Osteocyte (in vitro differentiated cells): Measurements from ENCODE around the gene ETF1. TPM values are rescaled to one million over a fixed set of nuclear protein-coding genes. Genes with fewer than 3 reads are reported as not detected.

Experiments
- DNase-seq: peaks from one replicate; pipeline ENCODE4 v3.0.0; 2021; ENCODE audit warnings: mixed read lengths; ENCODE audit not compliant: unreplicated experiment; ENCODE audit errors: extremely low spot score
- H3K27ac Mint-ChIP-seq: one replicate; pipeline ENCODE4 v1.8.0; 2021; ENCODE audit warnings: mild to moderate bottlenecking, mixed read lengths; ENCODE audit not compliant: unreplicated experiment
- H3K27me3 Mint-ChIP-seq: one replicate; pipeline ENCODE4 v1.8.0; 2021; ENCODE audit warnings: mixed read lengths; ENCODE audit not compliant: unreplicated experiment
- H3K36me3 Mint-ChIP-seq: one replicate; pipeline ENCODE4 v1.8.0; 2021; ENCODE audit warnings: mixed read lengths; ENCODE audit not compliant: unreplicated experiment
- H3K4me1 Mint-ChIP-seq: one replicate; pipeline ENCODE4 v1.8.0; 2021; ENCODE audit warnings: mixed read lengths; ENCODE audit not compliant: unreplicated experiment
- H3K4me3 Mint-ChIP-seq: one replicate; pipeline ENCODE4 v1.8.0; 2021; ENCODE audit warnings: mild to moderate bottlenecking, moderate library complexity, mixed read lengths; ENCODE audit not compliant: unreplicated experiment
- H3K9me3 Mint-ChIP-seq: one replicate; pipeline ENCODE4 v1.8.0; 2021; ENCODE audit warnings: mixed read lengths; ENCODE audit not compliant: unreplicated experiment
- CTCF ChIP-seq: fragments of 200-600 bp; sonication (generic); IDR thresholded peaks from 2 replicates; pipeline ENCODE4 v1.5.0; 2021; ENCODE audit warnings: antibody characterized with exemption, mild to moderate bottlenecking, moderate library complexity
- total RNA-seq: library from RNA; stranded (reverse); gene quantifications from 2 replicates; pipeline ENCODE4 v1.2.1, GENCODE V29; 2021

The ETF1 gene
- total RNA-seq, 1 donor from 2014 or later, result 88.3 TPM

- no peak for TF ChIP-seq CTCF
- DNase-seq, result no peak
- H3K4me1 Mint-ChIP-seq, result no peaks in the 10 kb centered on the region
- no peaks in the 10 kb centered on the region for H3K9me3 Mint-ChIP-seq
- no peaks in the 10 kb centered on the region for H3K36me3 Mint-ChIP-seq
- no peak overlapping the region for H3K4me3 Mint-ChIP-seq
- no peak overlapping the region for H3K27ac Mint-ChIP-seq
- peaks cover 12% of the 10 kb centered on the region for H3K27me3 Mint-ChIP-seq
Observed at GRCh38 chr5:138582959-138583358, 39.9 kb upstream of the ETF1 start.

GRCh38 chr5:138580777-138581176 lies 37.7 kb upstream of the ETF1 start:
- H3K27me3 Mint-ChIP-seq, result peaks cover 7% of the 10 kb centered on the region
- peaks cover 2% of the 10 kb centered on the region for H3K36me3 Mint-ChIP-seq
- peaks cover 9% of the 10 kb centered on the region for H3K4me1 Mint-ChIP-seq
- no peak for TF ChIP-seq CTCF
- peaks cover 2% of the 10 kb centered on the region for H3K9me3 Mint-ChIP-seq
- DNase-seq, result no peak
- no peak overlapping the region for H3K27ac Mint-ChIP-seq
- H3K4me3 Mint-ChIP-seq, result no peak overlapping the region

- no peak for DNase-seq
- Mint-ChIP-seq H3K4me3 (no peak overlapping the region), H3K4me1 (peaks cover 10% of the 10 kb centered on the region), H3K9me3 (peaks cover 3% of the 10 kb centered on the region), H3K27ac (no peak overlapping the region), H3K27me3 (peaks cover 3% of the 10 kb centered on the region), H3K36me3 (peaks cover 2% of the 10 kb centered on the region)
- TF ChIP-seq CTCF, result no peak
Observed at GRCh38 chr5:138580001-138580400, 37.0 kb upstream of the ETF1 start.

GRCh38 chr5:138579517-138579863 lies 36.5 kb upstream of the ETF1 start:
- no peak for TF ChIP-seq CTCF
- Mint-ChIP-seq H3K4me1 (peaks cover 10% of the 10 kb centered on the region), H3K4me3 (no peak overlapping the region), H3K36me3 (peaks cover 5% of the 10 kb centered on the region), H3K27ac (no peak overlapping the region), H3K9me3 (peaks cover 3% of the 10 kb centered on the region), H3K27me3 (no peaks in the 10 kb centered on the region)
- DNase-seq, result no peak

- TF ChIP-seq CTCF, result no peak
- DNase-seq, result no peak
- no peaks in the 10 kb centered on the region for H3K27me3 Mint-ChIP-seq
- peaks cover 3% of the 10 kb centered on the region for H3K9me3 Mint-ChIP-seq
- H3K27ac Mint-ChIP-seq, result no peak overlapping the region
- H3K4me1 Mint-ChIP-seq, result peaks cover 24% of the 10 kb centered on the region
- H3K4me3 Mint-ChIP-seq, result no peak overlapping the region
- peaks cover 14% of the 10 kb centered on the region for H3K36me3 Mint-ChIP-seq
Observed at GRCh38 chr5:138577452-138577851, 34.4 kb upstream of the ETF1 start.
